K562 (cell line): ENCODE results near the gene PSMD9. TPM values are rescaled to one million over a fixed set of nuclear protein-coding genes. Genes with fewer than 3 reads are reported as not detected.

Experiments
- ILK ChIP-seq: fragments of 450-650 bp; IDR thresholded peaks from 2 replicates; pipeline ENCODE4 v1.6.1; 2016; ENCODE audit warnings: missing genetic modification characterization, low read depth, mild to moderate bottlenecking, missing compliant biosample characterization, moderate library complexity, borderline replicate concordance
- KLF13 ChIP-seq: fragments of 450-650 bp; IDR thresholded peaks from 2 replicates; pipeline ENCODE4 v1.6.1; 2016; ENCODE audit warnings: missing genetic modification characterization, low read depth, mild to moderate bottlenecking, missing compliant biosample characterization, moderate library complexity, borderline replicate concordance
- NONO ChIP-seq, 2 experiments: fragments of 200-400 bp in 1 of 2; fragments of 450-650 bp in 1 of 2; formaldehyde crosslinking in 1 of 2; IDR thresholded peaks; 2 replicates each; pipeline ENCODE4 v1.6.1; 2017; ENCODE audit warnings: low read depth in 2 of 2, mild to moderate bottlenecking in 2 of 2, moderate library complexity in 2 of 2, low read length in 1 of 2
- POLR2AphosphoS5 ChIP-seq: IDR thresholded peaks from 2 replicates; pipeline ENCODE4 v1.6.1; 2011; ENCODE audit warnings: mild to moderate bottlenecking, low read depth, low read length, moderate library complexity; ENCODE audit not compliant: control insufficient read depth, insufficient read depth
- PREB ChIP-seq: sonication (generic); formaldehyde crosslinking; IDR thresholded peaks from 2 replicates; pipeline ENCODE4 v1.8.1; 2023; ENCODE audit warnings: mild to moderate bottlenecking, missing genetic modification reagents
- SMARCC2 ChIP-seq: fragments of 450-650 bp; IDR thresholded peaks from 2 replicates; pipeline ENCODE4 v1.6.1; 2017; ENCODE audit warnings: antibody characterized with exemption, moderate library complexity, mild to moderate bottlenecking, low read depth
- TCF3 ChIP-seq: sonication (generic); formaldehyde crosslinking; IDR thresholded peaks from 2 replicates; pipeline ENCODE4 v1.4.0; 2020; ENCODE audit warnings: mild to moderate bottlenecking, missing genetic modification reagents
- TRIM24 ChIP-seq, 2 experiments: fragments of 450-650 bp; IDR thresholded peaks; 2 replicates each; pipeline ENCODE4 v1.6.1; 2016
- ZNF253 ChIP-seq: fragments of 250-450 bp; sonication (Bioruptor Pico); conservative IDR thresholded peaks from 2 replicates; pipeline ENCODE4 v1.6.1; 2021; ENCODE audit warnings: mild to moderate bottlenecking
- ZNF311 ChIP-seq: fragments of 250-450 bp; sonication (Bioruptor Pico); IDR thresholded peaks from 2 replicates; pipeline ENCODE4 v1.4.0; 2020; ENCODE audit warnings: mild to moderate bottlenecking, moderate library complexity
- polyA plus RNA-seq, 8 experiments: library from polyadenylated mRNA; depleted of rRNA in 4 of 8; stranded (reverse) in 5 of 8; unstranded in 3 of 8; fragments of >200 nt; fragmentation: Nextera tagmentation in 2 of 8; fragmentation: Illumina TruSeq in 1 of 8; extraction: Ambion mirVana in 2 of 8; extraction: Trizol in 1 of 8; gene quantifications; 2 replicates each; pipeline versions ENCODE4 v1.2.1 to v1.2.3, GENCODE V29; 2011 to 2014; ENCODE audit warnings: inconsistent platforms in 1 of 8, missing spikeins in 1 of 8
- total RNA-seq, 7 experiments: library from RNA; depleted of rRNA in 6 of 7; stranded (reverse); fragments of >200 nt in 6 of 7; fragmentation: Illumina TruSeq in 2 of 7; extraction: Trizol in 2 of 7; gene quantifications; 2 replicates each; pipeline versions ENCODE4 v1.2.1 to v1.2.3, GENCODE V29; 2011 to 2021; ENCODE audit warnings: low replicate concordance in 1 of 7
- TF ChIP-seq, protein P1 (sequence below), 2 experiments: fragments of 450-650 bp in 1 of 2; sonication (generic) in 1 of 2; formaldehyde crosslinking in 1 of 2; IDR thresholded peaks; 2 replicates each; pipeline versions ENCODE4 v1.7.1 to v1.9.0; 2016 to 2022; ENCODE audit warnings: inconsistent platforms in 1 of 2, mild to moderate bottlenecking in 1 of 2, missing genetic modification reagents in 1 of 2

PSMD9 gene
- total and polyA plus RNA-seq, 9 of the 15 experiments (the other 6 are each of a cell fraction or from before 2014, with no cell fraction given), result 12.2 to 143 (median 61.3) TPM

DNA sequence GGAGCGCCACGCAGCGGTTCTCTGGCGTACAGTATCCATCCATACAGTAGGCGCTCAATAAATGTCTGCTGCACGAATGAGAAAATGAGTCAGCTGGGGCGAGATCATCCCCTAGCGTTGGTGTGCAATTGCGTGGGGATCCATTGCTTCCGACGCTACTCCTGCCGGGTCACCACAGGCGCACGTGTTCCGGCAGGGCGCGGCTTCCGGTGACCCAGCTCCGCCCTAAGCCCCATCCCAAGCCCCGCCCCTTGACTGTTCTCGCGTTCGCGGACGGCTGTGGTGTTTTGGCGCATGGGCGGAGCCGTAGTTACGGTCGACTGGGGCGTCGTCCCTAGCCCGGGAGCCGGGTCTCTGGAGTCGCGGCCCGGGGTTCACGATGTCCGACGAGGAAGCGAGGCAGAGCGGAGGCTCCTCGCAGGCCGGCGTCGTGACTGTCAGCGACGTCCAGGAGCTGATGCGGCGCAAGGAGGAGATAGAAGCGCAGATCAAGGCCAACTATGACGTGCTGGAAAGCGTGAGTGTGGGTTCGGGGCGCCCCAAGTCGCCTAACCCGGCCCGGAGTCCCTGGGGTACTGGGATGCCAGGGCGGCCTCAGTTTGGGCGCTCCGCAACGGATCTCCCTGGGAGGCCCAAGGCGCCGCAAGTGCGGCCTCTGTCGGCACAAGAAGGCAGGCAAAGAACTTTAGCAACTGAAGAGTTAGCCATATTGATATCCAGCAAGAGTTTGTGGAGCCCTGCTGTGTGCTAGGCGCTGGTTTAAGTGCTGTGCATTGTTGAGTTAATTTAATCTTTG lies at the start of gene PSMD9 (continued):
- TF ChIP-seq TCF3 (CRISPR knock-in tag), result peak; percentile 55
- peak; percentile 74 for TF ChIP-seq POLR2AphosphoS5
- TF ChIP-seq NONO (IDR thresholded peaks at IDR 0.05; ENCODE audit: low read depth in 2 of 2, low read length in 1 of 2), result no peak
- no peak for TF ChIP-seq ZNF253 (CRISPR knock-in tag)
- peak; percentile 20; the same call in 1 of the 2 replicates for TF ChIP-seq SMARCC2
- TF ChIP-seq, protein P1, sequence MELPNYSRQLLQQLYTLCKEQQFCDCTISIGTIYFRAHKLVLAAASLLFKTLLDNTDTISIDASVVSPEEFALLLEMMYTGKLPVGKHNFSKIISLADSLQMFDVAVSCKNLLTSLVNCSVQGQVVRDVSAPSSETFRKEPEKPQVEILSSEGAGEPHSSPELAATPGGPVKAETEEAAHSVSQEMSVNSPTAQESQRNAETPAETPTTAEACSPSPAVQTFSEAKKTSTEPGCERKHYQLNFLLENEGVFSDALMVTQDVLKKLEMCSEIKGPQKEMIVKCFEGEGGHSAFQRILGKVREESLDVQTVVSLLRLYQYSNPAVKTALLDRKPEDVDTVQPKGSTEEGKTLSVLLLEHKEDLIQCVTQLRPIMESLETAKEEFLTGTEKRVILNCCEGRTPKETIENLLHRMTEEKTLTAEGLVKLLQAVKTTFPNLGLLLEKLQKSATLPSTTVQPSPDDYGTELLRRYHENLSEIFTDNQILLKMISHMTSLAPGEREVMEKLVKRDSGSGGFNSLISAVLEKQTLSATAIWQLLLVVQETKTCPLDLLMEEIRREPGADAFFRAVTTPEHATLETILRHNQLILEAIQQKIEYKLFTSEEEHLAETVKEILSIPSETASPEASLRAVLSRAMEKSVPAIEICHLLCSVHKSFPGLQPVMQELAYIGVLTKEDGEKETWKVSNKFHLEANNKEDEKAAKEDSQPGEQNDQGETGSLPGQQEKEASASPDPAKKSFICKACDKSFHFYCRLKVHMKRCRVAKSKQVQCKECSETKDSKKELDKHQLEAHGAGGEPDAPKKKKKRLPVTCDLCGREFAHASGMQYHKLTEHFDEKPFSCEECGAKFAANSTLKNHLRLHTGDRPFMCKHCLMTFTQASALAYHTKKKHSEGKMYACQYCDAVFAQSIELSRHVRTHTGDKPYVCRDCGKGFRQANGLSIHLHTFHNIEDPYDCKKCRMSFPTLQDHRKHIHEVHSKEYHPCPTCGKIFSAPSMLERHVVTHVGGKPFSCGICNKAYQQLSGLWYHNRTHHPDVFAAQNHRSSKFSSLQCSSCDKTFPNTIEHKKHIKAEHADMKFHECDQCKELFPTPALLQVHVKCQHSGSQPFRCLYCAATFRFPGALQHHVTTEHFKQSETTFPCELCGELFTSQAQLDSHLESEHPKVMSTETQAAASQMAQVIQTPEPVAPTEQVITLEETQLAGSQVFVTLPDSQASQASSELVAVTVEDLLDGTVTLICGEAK (IDR thresholded peaks at IDR 0.05), result peak; percentile 98
- TF ChIP-seq, protein P1 (CRISPR knock-in tag; IDR thresholded peaks at IDR 0.05), result no peak
- TF ChIP-seq PREB (CRISPR knock-in tag), result peak; percentile 95; the same call in 1 of the 2 replicates
- TF ChIP-seq KLF13, result peak; percentile 60; the same call in 1 of the 2 replicates
- no peak for TF ChIP-seq ILK (tag)
- peak; percentile 1 to 85; a peak in 2 of 4 replicates for TF ChIP-seq TRIM24 (IDR thresholded peaks at IDR 0.05)
- TF ChIP-seq ZNF311 (CRISPR knock-in tag), result peak; percentile 23; the same call in 1 of the 2 replicates
